HG03097 (cell line): ENCODE data around the gene MMP10.
"Not testable (repeated sequence)": the region's sequence is repeated elsewhere in the genome, so short reads cannot be mapped to it uniquely, and the experiment has no call there.

Experiments used
- ATAC-seq: cut with Tn5 transposase; IDR thresholded peaks from one replicate; pipeline ENCODE4 v1.9.1; 2021; ENCODE audit not compliant: unreplicated experiment, low FRiP score

The MMP10 gene

DNA sequence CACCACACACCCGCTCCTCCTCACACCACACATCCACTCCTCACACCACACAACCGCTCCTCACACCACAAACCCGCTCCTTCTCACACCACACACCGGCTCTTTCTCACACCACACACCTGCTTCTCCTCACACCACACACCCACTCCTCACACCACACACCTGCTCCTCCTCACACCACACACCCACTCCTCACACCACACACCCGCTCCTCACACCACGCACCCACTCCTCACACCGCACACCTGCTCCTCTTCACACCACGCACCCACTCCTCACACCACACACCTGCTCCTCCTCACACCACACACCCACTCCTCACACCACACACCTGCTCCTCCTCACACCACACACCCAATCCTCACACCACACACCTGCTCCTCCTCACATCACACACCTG is 49.5 kb downstream of the MMP10 start:
- ATAC-seq: not testable (repeated sequence)

DNA sequence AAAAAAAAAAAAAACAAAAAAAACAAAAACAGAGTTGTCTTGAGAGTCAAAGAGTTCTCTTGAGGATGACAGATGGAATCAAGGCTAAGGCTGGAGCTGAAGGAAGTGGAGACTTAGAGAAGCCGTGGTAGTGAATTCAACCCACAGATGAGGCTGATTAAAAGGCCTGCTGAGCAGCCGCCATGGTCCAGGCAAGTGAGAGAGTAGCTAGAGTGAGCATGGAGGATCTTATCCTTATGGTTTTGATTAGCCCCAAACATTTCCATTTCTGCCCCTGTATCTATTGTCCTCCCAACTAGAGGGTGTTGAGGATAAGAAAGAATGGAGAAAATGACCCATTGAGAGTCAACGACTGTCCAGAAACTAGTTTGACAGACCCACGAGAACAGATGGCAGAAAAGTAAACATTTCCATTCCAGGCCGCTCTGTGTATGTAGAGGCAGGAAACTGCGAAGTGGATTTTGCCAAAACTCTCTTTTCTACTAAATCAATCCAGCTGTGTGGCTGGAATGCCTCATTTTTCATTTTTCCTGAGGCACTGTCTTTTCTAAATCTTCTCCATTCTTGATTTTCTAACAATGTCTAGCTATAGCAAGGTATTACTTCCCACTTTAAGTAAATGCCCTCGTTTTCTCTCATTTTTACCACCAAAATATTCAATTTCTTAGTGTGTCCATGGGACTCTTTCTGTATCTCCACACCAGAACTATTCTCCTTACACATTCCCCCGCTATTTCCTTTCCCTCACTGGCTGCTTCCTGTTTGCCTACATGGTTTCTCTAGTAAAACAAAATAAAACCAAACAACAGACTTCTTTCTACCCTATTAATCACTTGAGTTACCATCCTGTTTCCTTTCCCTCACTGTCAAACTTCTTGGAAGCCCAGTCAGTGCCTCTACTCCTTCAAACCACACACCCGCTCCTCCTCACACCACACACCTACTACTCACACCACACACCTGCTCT is 50.3 kb downstream of the MMP10 start:
- no peak for ATAC-seq

- ATAC-seq: no peak
Observed at GRCh38 chr11:102727890-102728289, 52.5 kb downstream of the MMP10 start.

DNA sequence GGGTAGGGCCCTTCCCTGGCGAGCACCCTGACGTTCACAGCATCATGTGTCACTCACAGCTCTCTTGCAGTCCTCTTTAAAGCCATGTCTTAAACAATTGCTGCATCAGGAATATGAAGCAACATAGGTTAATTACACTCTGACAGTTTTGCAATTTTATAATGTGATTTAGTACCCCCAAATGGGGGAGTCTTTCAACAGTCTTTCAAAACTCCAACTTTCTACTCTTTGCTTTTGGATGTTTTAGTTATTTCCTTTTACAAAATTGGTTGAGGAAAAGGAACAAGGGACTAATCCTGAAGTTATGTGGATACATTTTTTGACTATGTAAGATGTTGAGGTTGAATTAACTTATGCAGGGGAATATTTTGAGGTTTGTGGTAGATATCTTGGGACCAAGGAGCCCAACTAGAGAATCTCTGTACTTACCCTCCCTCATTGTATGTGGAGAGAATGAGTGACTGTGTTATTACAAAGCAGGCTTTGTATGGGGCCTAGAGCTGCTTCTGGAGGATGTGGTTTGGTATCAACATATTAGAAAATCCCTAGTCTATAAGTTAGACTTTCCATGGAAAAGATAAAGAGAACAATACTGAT is 55.4 kb downstream of the MMP10 start, which contains the start of gene MMP8:
TSS of gene MMP8 (minus strand) at position 51 of the 597 bp plus-strand sequence. CDS start 99 bp downstream, outside the sequence.
- no peak for ATAC-seq

GRCh38 chr11:102722821-102723220 is 57.6 kb downstream of the MMP10 start:
- ATAC-seq: no peak
